ENCODE results near the gene CRYBA4.

DNA sequence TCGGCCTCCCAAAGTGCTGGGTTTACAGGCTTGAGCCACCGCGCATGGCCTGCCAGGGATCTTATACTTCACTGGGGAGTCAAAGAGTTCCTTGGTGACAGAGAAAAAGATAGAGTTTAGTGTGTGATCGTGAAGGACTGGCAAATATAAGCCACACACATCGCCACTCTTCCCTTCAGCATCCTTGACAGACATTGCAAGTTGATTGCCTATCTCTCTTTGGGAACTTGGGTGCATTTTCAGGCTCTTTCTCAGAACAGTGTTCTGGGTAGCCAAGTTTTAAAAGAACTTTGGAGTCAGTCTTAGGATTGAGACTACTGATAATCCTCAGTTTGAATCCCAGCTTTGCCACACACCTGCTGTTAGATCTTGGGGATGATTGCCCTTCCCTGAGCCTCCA, 55.5 kb downstream of the CRYBA4 start:
- TF ChIP-seq, protein P1, sequence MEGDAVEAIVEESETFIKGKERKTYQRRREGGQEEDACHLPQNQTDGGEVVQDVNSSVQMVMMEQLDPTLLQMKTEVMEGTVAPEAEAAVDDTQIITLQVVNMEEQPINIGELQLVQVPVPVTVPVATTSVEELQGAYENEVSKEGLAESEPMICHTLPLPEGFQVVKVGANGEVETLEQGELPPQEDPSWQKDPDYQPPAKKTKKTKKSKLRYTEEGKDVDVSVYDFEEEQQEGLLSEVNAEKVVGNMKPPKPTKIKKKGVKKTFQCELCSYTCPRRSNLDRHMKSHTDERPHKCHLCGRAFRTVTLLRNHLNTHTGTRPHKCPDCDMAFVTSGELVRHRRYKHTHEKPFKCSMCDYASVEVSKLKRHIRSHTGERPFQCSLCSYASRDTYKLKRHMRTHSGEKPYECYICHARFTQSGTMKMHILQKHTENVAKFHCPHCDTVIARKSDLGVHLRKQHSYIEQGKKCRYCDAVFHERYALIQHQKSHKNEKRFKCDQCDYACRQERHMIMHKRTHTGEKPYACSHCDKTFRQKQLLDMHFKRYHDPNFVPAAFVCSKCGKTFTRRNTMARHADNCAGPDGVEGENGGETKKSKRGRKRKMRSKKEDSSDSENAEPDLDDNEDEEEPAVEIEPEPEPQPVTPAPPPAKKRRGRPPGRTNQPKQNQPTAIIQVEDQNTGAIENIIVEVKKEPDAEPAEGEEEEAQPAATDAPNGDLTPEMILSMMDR (IDR thresholded peaks at IDR 0.05; ENCODE audit: borderline replicate concordance, extremely low read depth, low read length, poor library complexity, severe bottlenecking), result no peak
- no peak for TF ChIP-seq EZH2 (IDR thresholded peaks at IDR 0.05; ENCODE audit: borderline replicate concordance, low read depth, low read length, severe bottlenecking)

All from DND-41 (cell line).